Mesenchymal stem cell (in vitro differentiated cells and primary cell): ENCODE results near the gene ADAMTS17.

Source experiments
- DNase-seq: peaks from one replicate; pipeline ENCODE4 v3.0.0-alpha.2; 2013
- H2AFZ ChIP-seq: one replicate; pipeline ENCODE4 v1.6.1; 2013; ENCODE audit warnings: low read depth, mild to moderate bottlenecking, control low read depth, inconsistent platforms, low read length, moderate library complexity
- H2AK5ac ChIP-seq: 2 replicates; pipeline ENCODE4 v1.6.1; 2013; ENCODE audit warnings: low read length, moderate library complexity, mild to moderate bottlenecking, inconsistent platforms; ENCODE audit not compliant: severe bottlenecking
- H2BK120ac ChIP-seq: one replicate; pipeline ENCODE4 v1.6.1; 2013; ENCODE audit warnings: low read depth, mild to moderate bottlenecking, inconsistent platforms, low read length, moderate library complexity
- H2BK12ac ChIP-seq, 2 experiments: one replicate each; pipeline ENCODE4 v1.6.1; 2013; ENCODE audit warnings: inconsistent platforms in 2 of 2, low read length in 2 of 2, mild to moderate bottlenecking in 2 of 2, moderate library complexity in 2 of 2, control low read depth in 1 of 2
- H2BK15ac ChIP-seq: one replicate; pipeline ENCODE4 v1.6.1; 2013; ENCODE audit warnings: mild to moderate bottlenecking, low read depth, inconsistent platforms; ENCODE audit not compliant: poor library complexity, severe bottlenecking
- H2BK5ac ChIP-seq: 2 replicates; pipeline ENCODE4 v1.6.1; 2013; ENCODE audit warnings: low read depth, mild to moderate bottlenecking, low read length, control low read depth, inconsistent platforms; ENCODE audit not compliant: poor library complexity, severe bottlenecking
- H3K14ac ChIP-seq, 2 experiments: one replicate each; pipeline ENCODE4 v1.6.1; 2013; ENCODE audit warnings: inconsistent platforms in 2 of 2, low read length in 2 of 2, control low read depth in 1 of 2, mild to moderate bottlenecking in 1 of 2, moderate library complexity in 1 of 2
- H3K18ac ChIP-seq, 2 experiments: one replicate each; pipeline ENCODE4 v1.6.1; 2013; ENCODE audit warnings: inconsistent platforms in 2 of 2, low read length in 2 of 2, control low read depth in 1 of 2, low read depth in 1 of 2, mild to moderate bottlenecking in 1 of 2
- H3K23ac ChIP-seq, 2 experiments: one replicate each; pipeline ENCODE4 v1.6.1; 2013; ENCODE audit warnings: inconsistent platforms in 2 of 2, low read length in 2 of 2, mild to moderate bottlenecking in 2 of 2, moderate library complexity in 2 of 2, control low read depth in 1 of 2
- H3K27ac ChIP-seq: 2 replicates; pipeline ENCODE4 v1.5.1; 2013; ENCODE audit warnings: mild to moderate bottlenecking, moderate library complexity, low read length, control low read depth, inconsistent platforms; ENCODE audit not compliant: poor library complexity, severe bottlenecking
- H3K27me3 ChIP-seq, 2 experiments: 2 replicates each; pipeline versions ENCODE4 v1.6.1 to v1.7.0; 2013; ENCODE audit warnings: low read length in 2 of 2, mild to moderate bottlenecking in 2 of 2, moderate library complexity in 2 of 2, control low read depth in 1 of 2, inconsistent platforms in 1 of 2; ENCODE audit not compliant: control insufficient read depth in 1 of 2, insufficient read depth in 1 of 2
- H3K36me3 ChIP-seq, 2 experiments: 2 replicates each; pipeline versions ENCODE4 v1.6.1 to v1.7.0; 2013; ENCODE audit warnings: low read length in 2 of 2, control low read depth in 1 of 2, inconsistent platforms in 1 of 2, low read depth in 1 of 2, mild to moderate bottlenecking in 1 of 2; ENCODE audit not compliant: insufficient read depth in 2 of 2, control insufficient read depth in 1 of 2
- H3K4ac ChIP-seq, 2 experiments: one replicate each; pipeline ENCODE4 v1.6.1; 2013; ENCODE audit warnings: inconsistent platforms in 2 of 2, low read length in 2 of 2, mild to moderate bottlenecking in 2 of 2, moderate library complexity in 2 of 2, control low read depth in 1 of 2, low read depth in 1 of 2
- H3K4me1 ChIP-seq: 2 replicates; pipeline ENCODE4 v1.6.1; 2013; ENCODE audit warnings: low read depth, low read length, control low read depth; ENCODE audit not compliant: control insufficient read depth, insufficient read depth
- H3K4me2 ChIP-seq: 2 replicates; pipeline ENCODE4 v1.6.1; 2013; ENCODE audit warnings: low read length, mild to moderate bottlenecking, inconsistent platforms; ENCODE audit not compliant: poor library complexity, severe bottlenecking
- H3K4me3 ChIP-seq, 2 experiments: 2 replicates each; pipeline versions ENCODE4 v1.5.1 to v1.7.0; 2013; ENCODE audit warnings: low read length in 2 of 2, mild to moderate bottlenecking in 2 of 2, control low read depth in 1 of 2, low read depth in 1 of 2; ENCODE audit not compliant: insufficient read depth in 1 of 2
- H3K79me1 ChIP-seq: replicated peaks from 2 replicates; pipeline ENCODE4 v1.6.1; 2013; ENCODE audit warnings: mild to moderate bottlenecking, control low read depth, low read length, inconsistent platforms; ENCODE audit not compliant: poor library complexity, severe bottlenecking
- H3K9ac ChIP-seq: 2 replicates; pipeline ENCODE4 v1.7.0; 2013; ENCODE audit warnings: mild to moderate bottlenecking, low read length, moderate library complexity
- H3K9me3 ChIP-seq: 2 replicates; pipeline ENCODE4 v1.7.0; 2013; ENCODE audit warnings: mild to moderate bottlenecking, low read length; ENCODE audit not compliant: control insufficient read depth
- H4K8ac ChIP-seq: one replicate; pipeline ENCODE4 v1.6.1; 2013; ENCODE audit warnings: inconsistent platforms, mild to moderate bottlenecking, low read length, moderate library complexity
- H4K91ac ChIP-seq: one replicate; pipeline ENCODE4 v1.6.1; 2013; ENCODE audit warnings: mild to moderate bottlenecking, low read length, inconsistent platforms
- WGBS: methylation state at CpG from one replicate; pipeline ENCODE4 v1.1.7; 2013; ENCODE audit warnings: mixed read lengths; 5-methylcytosine and 5-hydroxymethylcytosine counted together

The ADAMTS17 gene

DNA sequence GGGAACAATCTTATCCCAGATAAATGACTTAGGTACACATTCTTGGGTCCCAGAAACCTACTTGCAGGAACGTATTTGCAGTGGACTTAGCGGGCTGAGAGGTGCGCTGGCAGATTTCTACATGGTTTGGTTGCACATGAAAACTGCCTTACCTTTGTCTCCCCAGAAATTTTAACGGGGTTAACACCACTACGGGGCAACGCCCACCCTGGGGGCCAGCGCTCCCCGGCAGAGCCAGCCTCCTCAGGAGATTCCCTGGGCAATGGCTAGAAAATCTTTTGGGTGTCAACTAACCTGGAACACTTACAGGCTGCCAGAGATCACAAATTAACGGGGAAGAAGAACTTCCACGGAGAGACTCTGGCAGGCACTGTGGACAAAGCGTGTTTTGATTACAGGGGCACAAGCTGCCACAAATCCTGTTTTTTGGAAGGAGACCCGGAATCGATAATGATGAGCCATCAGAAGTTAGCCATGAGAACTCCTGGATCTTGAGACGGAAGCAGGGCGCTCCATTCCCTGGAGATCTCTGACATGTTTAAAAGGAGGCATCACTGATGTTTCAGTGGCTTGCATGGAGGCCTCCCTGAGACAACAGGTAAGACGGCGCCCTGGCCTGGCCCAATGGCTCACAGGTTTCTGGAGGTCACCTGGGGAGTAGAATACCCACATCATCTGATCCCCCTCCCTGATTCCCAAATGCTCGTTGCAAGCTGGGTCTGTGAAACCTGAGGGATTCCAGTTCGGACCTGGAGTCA, 288.9 kb downstream of the ADAMTS17 start:
- Histone ChIP-seq H3K4ac (no peak overlapping the region), H3K9me3 (no peaks in the 10 kb centered on the region), H3K27ac (no peak overlapping the region), H2BK120ac (no peak overlapping the region), H4K8ac (no peak overlapping the region), H3K36me3 (no peaks in the 10 kb centered on the region), H3K4me3 (peak overlapping the region in 1 of 2 experiments; percentile 20), H2BK5ac (no peak overlapping the region), H2BK12ac (no peak overlapping the region), H3K18ac (no peak overlapping the region), H3K4me1 (no peaks in the 10 kb centered on the region), H3K14ac (no peak overlapping the region), H2AK5ac (no peak overlapping the region), H3K4me2 (no peak overlapping the region), H3K79me1 (no peaks in the 10 kb centered on the region), H4K91ac (no peak overlapping the region), H2BK15ac (no peak overlapping the region), H3K27me3 (peaks cover 19 to 37% of the 10 kb centered on the region in 2 experiments), H3K23ac (no peak overlapping the region), H2AFZ (no peak overlapping the region), H3K9ac (no peak overlapping the region)
- 93% methylated on average over 19 of the region's 19 CpGs for WGBS
- DNase-seq: no peak

DNA sequence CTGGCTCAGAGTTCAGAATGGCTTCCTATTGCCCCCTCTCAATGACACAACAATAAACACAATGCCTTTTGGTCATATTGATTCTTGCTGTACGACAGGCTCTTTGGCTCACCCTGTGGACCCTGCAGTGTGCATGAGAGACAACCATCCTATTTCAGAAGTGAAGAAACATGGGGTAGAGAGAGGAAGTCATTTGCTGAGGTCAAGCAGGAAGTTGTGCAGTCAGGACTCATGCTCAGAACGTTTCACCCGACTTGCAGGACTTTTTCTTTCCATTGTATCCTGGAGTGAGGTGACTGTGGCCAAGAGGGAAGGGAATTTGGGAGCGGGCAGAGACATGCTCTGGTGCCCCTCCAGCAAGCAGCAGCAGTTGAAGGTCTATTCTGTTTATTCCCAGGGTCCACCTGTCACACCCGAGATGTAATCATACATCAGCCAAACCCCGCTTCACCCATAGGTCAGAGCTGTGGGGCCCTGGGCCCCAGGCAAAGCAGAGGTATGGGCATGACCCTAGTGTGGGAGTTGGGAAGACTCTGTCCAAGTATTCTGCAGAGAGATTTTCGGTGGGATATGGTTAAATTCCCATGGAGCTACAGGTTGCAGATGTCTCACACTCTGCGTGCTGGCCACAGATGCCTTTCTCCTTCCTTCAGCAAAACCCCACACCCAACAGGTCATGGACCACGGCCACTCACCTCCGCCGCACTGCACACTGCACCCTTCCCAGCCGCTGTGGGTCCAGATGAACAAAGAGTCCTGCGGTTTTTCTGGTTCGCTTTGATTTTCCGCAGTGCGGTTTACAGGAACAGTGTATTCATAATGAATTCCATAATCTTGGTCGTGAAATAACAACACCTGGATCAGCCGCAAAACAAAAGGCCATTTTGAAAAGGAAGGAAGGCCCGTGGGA, 290.6 kb downstream of the ADAMTS17 start:
- no peaks in the 10 kb centered on the region for H3K9me3 ChIP-seq
- no peak overlapping the region for H2BK15ac ChIP-seq
- peaks cover 15 to 33% of the 10 kb centered on the region in 2 experiments for H3K27me3 ChIP-seq
- H2AK5ac ChIP-seq: no peak overlapping the region
- H3K36me3 ChIP-seq: no peaks in the 10 kb centered on the region
- no peak overlapping the region for H2BK5ac ChIP-seq
- no peak overlapping the region for H3K23ac ChIP-seq
- H2BK12ac ChIP-seq: no peak overlapping the region
- no peak overlapping the region for H4K8ac ChIP-seq
- no peak overlapping the region for H3K4ac ChIP-seq
- H3K27ac ChIP-seq: no peak overlapping the region
- H2BK120ac ChIP-seq: no peak overlapping the region
- no peak overlapping the region for H4K91ac ChIP-seq
- no peak overlapping the region for H3K18ac ChIP-seq
- H3K4me2 ChIP-seq: no peak overlapping the region
- H3K4me3 ChIP-seq: no peak overlapping the region
- DNase-seq: no peak
- no peaks in the 10 kb centered on the region for H3K79me1 ChIP-seq
- H3K14ac ChIP-seq: no peak overlapping the region
- 87% methylated on average over 17 of the region's 19 CpGs for WGBS
- H3K9ac ChIP-seq: no peak overlapping the region
- no peaks in the 10 kb centered on the region for H3K4me1 ChIP-seq
- no peak overlapping the region for H2AFZ ChIP-seq

DNA sequence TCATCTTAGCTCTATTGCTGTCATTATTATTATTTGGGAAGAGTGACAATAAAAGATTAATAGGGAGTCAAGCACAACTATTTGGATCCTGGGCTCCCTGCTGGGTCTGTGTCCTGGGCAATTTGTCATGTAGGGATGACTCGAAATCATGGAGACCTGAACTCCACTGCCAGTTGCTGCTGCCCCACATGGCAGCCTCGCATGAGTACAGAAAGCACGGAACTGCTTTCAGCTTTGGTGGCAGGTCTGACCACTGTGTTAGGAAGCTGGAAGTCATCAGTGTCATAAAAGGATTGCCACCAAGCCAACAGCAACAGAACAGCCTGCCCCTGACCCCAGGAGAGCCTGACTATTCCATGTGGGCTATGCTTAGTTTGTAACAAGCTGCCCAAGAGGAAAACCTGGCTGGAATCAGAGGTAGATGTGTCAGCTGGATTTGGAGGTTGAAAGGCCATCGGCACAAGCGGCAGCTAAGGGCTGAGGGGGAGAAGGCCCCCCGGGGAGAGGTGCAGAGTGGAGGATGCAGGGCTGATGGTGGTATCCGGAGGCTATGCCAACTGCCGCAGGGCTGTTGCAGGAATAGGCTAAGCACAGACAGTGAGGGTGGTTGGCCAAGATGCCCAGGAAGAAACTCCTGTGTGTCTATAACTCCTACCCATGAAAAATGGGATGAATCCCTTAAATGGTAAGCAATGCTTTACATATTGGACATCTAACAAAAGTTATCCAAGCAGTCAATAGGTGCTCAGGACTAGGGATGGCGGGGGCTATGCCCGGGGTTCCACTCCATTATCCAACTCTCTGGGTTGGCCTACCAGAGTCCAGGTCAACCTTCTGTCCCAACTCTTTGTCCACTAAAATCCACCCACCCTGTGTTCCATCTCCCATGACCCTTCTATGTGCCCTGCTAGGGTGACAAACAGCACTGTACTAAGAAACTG, 291.6 kb downstream of the ADAMTS17 start:
- Histone ChIP-seq H3K9ac (no peak overlapping the region), H2AFZ (no peak overlapping the region), H2BK12ac (no peak overlapping the region), H3K27ac (no peak overlapping the region), H3K4me2 (no peak overlapping the region), H4K8ac (no peak overlapping the region), H3K14ac (peak overlapping the region in 1 of 2 experiments; percentile 86), H3K9me3 (no peaks in the 10 kb centered on the region), H3K4ac (no peak overlapping the region), H3K23ac (no peak overlapping the region), H4K91ac (no peak overlapping the region), H3K18ac (no peak overlapping the region), H2BK15ac (no peak overlapping the region), H3K79me1 (no peaks in the 10 kb centered on the region), H3K4me1 (no peaks in the 10 kb centered on the region), H3K27me3 (peaks cover 15 to 25% of the 10 kb centered on the region in 2 experiments), H2BK120ac (no peak overlapping the region), H2BK5ac (no peak overlapping the region), H2AK5ac (no peak overlapping the region), H3K4me3 (no peak overlapping the region), H3K36me3 (no peaks in the 10 kb centered on the region)
- DNase-seq: no peak
- WGBS: 92% methylated on average over 10 of the region's 10 CpGs
